ENCODE results near the gene GNG7.

GNG7 gene

GRCh38 chr19:2691951-2692350, 10.5 kb downstream of the GNG7 start:
- Histone ChIP-seq H3K9ac (no peak overlapping the region), H3K4me1 (no peaks in the 10 kb centered on the region), H3K36me3 (ENCODE audit: control insufficient read depth, insufficient read depth, low read length) (no peaks in the 10 kb centered on the region), H3K4me2 (ENCODE audit: low read length) (no peak overlapping the region), H3K4me3 (ENCODE audit: low read depth, low read length) (no peak overlapping the region), H3K79me2 (peaks cover 4% of the 10 kb centered on the region), H2AFZ (no peak overlapping the region), H3K27me3 (ENCODE audit: control insufficient read depth, insufficient read depth, low read length) (no peaks in the 10 kb centered on the region), H3K27ac (no peak overlapping the region), H3K9me3 (ENCODE audit: control insufficient read depth, low read length) (no peaks in the 10 kb centered on the region)
- no peak for TF ChIP-seq CTCF (IDR thresholded peaks at IDR 0.05)

GRCh38 chr19:2690856-2691255, 11.6 kb downstream of the GNG7 start:
- Histone ChIP-seq H3K4me1 (no peaks in the 10 kb centered on the region), H3K4me2 (ENCODE audit: low read length) (no peak overlapping the region), H3K27me3 (ENCODE audit: control insufficient read depth, insufficient read depth, low read length) (no peaks in the 10 kb centered on the region), H3K36me3 (ENCODE audit: control insufficient read depth, insufficient read depth, low read length) (no peaks in the 10 kb centered on the region), H3K9ac (no peak overlapping the region), H3K9me3 (ENCODE audit: control insufficient read depth, low read length) (no peaks in the 10 kb centered on the region), H3K79me2 (peaks cover 4% of the 10 kb centered on the region), H3K27ac (no peak overlapping the region), H2AFZ (no peak overlapping the region), H3K4me3 (ENCODE audit: low read depth, low read length) (no peak overlapping the region)
- no peak for TF ChIP-seq CTCF (IDR thresholded peaks at IDR 0.05)

- H3K4me1 ChIP-seq = peaks cover 3% of the 10 kb centered on the region
- H3K4me3 ChIP-seq (ENCODE audit: low read depth, low read length) = no peak overlapping the region
- H3K9me3 ChIP-seq (ENCODE audit: control insufficient read depth, low read length) = no peaks in the 10 kb centered on the region
- H3K4me2 ChIP-seq (ENCODE audit: low read length) = no peak overlapping the region
- H3K9ac ChIP-seq = no peak overlapping the region
- H3K79me2 ChIP-seq = peaks cover 2% of the 10 kb centered on the region
- no peak for TF ChIP-seq CTCF (IDR thresholded peaks at IDR 0.05)
- no peak overlapping the region for H2AFZ ChIP-seq
- no peaks in the 10 kb centered on the region for H3K27me3 ChIP-seq (ENCODE audit: control insufficient read depth, insufficient read depth, low read length)
- no peaks in the 10 kb centered on the region for H3K36me3 ChIP-seq (ENCODE audit: control insufficient read depth, insufficient read depth, low read length)
- H3K27ac ChIP-seq = no peak overlapping the region
Measured at GRCh38 chr19:2686360-2686759, 16.1 kb downstream of the GNG7 start.

- Histone ChIP-seq H3K4me3 (ENCODE audit: low read depth, low read length) (no peak overlapping the region), H2AFZ (no peak overlapping the region), H3K9ac (no peak overlapping the region), H3K36me3 (ENCODE audit: control insufficient read depth, insufficient read depth, low read length) (no peaks in the 10 kb centered on the region), H3K79me2 (peaks cover 2% of the 10 kb centered on the region), H3K4me2 (ENCODE audit: low read length) (no peak overlapping the region), H3K27me3 (ENCODE audit: control insufficient read depth, insufficient read depth, low read length) (no peaks in the 10 kb centered on the region), H3K4me1 (peaks cover 3% of the 10 kb centered on the region), H3K9me3 (ENCODE audit: control insufficient read depth, low read length) (no peaks in the 10 kb centered on the region), H3K27ac (no peak overlapping the region)
- no peak for TF ChIP-seq CTCF (IDR thresholded peaks at IDR 0.05)
Measured at GRCh38 chr19:2685204-2685704, 17.2 kb downstream of the GNG7 start.

- H3K4me3 ChIP-seq (ENCODE audit: low read depth, low read length) = no peak overlapping the region
- no peak overlapping the region for H3K4me2 ChIP-seq (ENCODE audit: low read length)
- no peaks in the 10 kb centered on the region for H3K36me3 ChIP-seq (ENCODE audit: control insufficient read depth, insufficient read depth, low read length)
- H3K9me3 ChIP-seq (ENCODE audit: control insufficient read depth, low read length) = no peaks in the 10 kb centered on the region
- H2AFZ ChIP-seq = peak overlapping the region; percentile 38
- H3K9ac ChIP-seq = no peak overlapping the region
- no peaks in the 10 kb centered on the region for H3K79me2 ChIP-seq
- TF ChIP-seq CTCF (IDR thresholded peaks at IDR 0.05) = no peak
- peaks cover 3% of the 10 kb centered on the region for H3K4me1 ChIP-seq
- H3K27ac ChIP-seq = no peak overlapping the region
- no peaks in the 10 kb centered on the region for H3K27me3 ChIP-seq (ENCODE audit: control insufficient read depth, insufficient read depth, low read length)
Measured at GRCh38 chr19:2683430-2684003, 19.0 kb downstream of the GNG7 start.

All from parathyroid adenoma (tissue), 2 donors.